NOMO-1 treated with dmso at 0.1 percent for 144 hours (cell line): ENCODE results near the gene GCN1.

Experiments
- DNase-seq: peaks from one replicate; lab custom pipeline; 2025; ENCODE audit not compliant: unreplicated experiment; lab: John Stamatoyannopoulos, UW

The GCN1 gene

GRCh38 chr12:120190985-120191480 is 3.5 kb downstream of the GCN1 start:
- DNase-seq: no peak

- DNase-seq: no peak
Measured at GRCh38 chr12:120190386-120190785, 4.1 kb downstream of the GCN1 start.

- no peak for DNase-seq
Measured at GRCh38 chr12:120186654-120187053, 7.9 kb downstream of the GCN1 start.

- DNase-seq: no peak
Measured at GRCh38 chr12:120183211-120183631, 11.3 kb downstream of the GCN1 start.

- DNase-seq: no peak
Measured at GRCh38 chr12:120181991-120182631, 12.4 kb downstream of the GCN1 start.

GRCh38 chr12:120180975-120181374 is 13.5 kb downstream of the GCN1 start:
- DNase-seq: no peak

- DNase-seq: no peak
Measured at GRCh38 chr12:120175537-120175936, 19.0 kb downstream of the GCN1 start.

- no peak for DNase-seq
Measured at GRCh38 chr12:120175062-120175461, 19.5 kb downstream of the GCN1 start.

GRCh38 chr12:120172053-120172452 is 22.5 kb downstream of the GCN1 start:
- DNase-seq: no peak

- DNase-seq: no peak
Measured at GRCh38 chr12:120170631-120171030, 23.9 kb downstream of the GCN1 start.

- DNase-seq: no peak
Measured at GRCh38 chr12:120169946-120170345, 24.6 kb downstream of the GCN1 start.

- no peak for DNase-seq
Measured at GRCh38 chr12:120168337-120168736, 26.2 kb downstream of the GCN1 start.

- DNase-seq: no peak
Measured at GRCh38 chr12:120167529-120168095, 26.9 kb downstream of the GCN1 start.

GRCh38 chr12:120164293-120164692 is 30.2 kb downstream of the GCN1 start:
- DNase-seq: no peak

- no peak for DNase-seq
Measured at GRCh38 chr12:120162763-120163162, 31.8 kb downstream of the GCN1 start.

- DNase-seq: no peak
Measured at GRCh38 chr12:120161852-120162251, 32.7 kb downstream of the GCN1 start.

GRCh38 chr12:120159509-120160237 is 34.8 kb downstream of the GCN1 start:
- no peak for DNase-seq

- no peak for DNase-seq
Measured at GRCh38 chr12:120158351-120158750, 36.2 kb downstream of the GCN1 start.

GRCh38 chr12:120157678-120158077 is 36.8 kb downstream of the GCN1 start:
- no peak for DNase-seq

GRCh38 chr12:120156315-120157259 is 37.9 kb downstream of the GCN1 start:
- DNase-seq: no peak

- no peak for DNase-seq
Measured at GRCh38 chr12:120155072-120155471, 39.4 kb downstream of the GCN1 start.
